H1 (cell line): Measurements from ENCODE around the gene CACNA1D. TPM values are rescaled to one million over a fixed set of nuclear protein-coding genes. Genes with fewer than 3 reads are reported as not detected.

Experiments
- FOSL1 ChIP-seq: IDR thresholded peaks from 2 replicates; pipeline ENCODE4 v1.6.1; 2011; ENCODE audit warnings: mild to moderate bottlenecking, low read depth, low read length, moderate library complexity; ENCODE audit not compliant: insufficient read depth
- JUND ChIP-seq: IDR thresholded peaks from 2 replicates; pipeline ENCODE4 v1.6.1; 2011; ENCODE audit warnings: mild to moderate bottlenecking, improper control_type of control experiment, low read length
- KDM4A ChIP-seq: IDR thresholded peaks from one replicate; pipeline ENCODE4 v1.7.1; 2012; ENCODE audit warnings: low read depth, mild to moderate bottlenecking, moderate library complexity, low read length, inconsistent platforms; ENCODE audit not compliant: severe bottlenecking
- KDM5A ChIP-seq: fragments of 200-600 bp; IDR thresholded peaks from 2 replicates; pipeline ENCODE4 v1.7.1; 2012; ENCODE audit warnings: mild to moderate bottlenecking, low read length, inconsistent platforms, mixed read lengths
- MAFK ChIP-seq: IDR thresholded peaks from 2 replicates; pipeline ENCODE4 v1.6.1; 2012; ENCODE audit warnings: low read depth, mild to moderate bottlenecking, improper control_type of control experiment, low read length
- RXRA ChIP-seq: IDR thresholded peaks from 2 replicates; pipeline ENCODE4 v1.6.1; 2011; ENCODE audit warnings: low read depth, mild to moderate bottlenecking, low read length, moderate library complexity; ENCODE audit not compliant: insufficient read depth
- SUZ12 ChIP-seq: fragments of 200-600 bp; sonication (generic); IDR thresholded peaks from 2 replicates; pipeline ENCODE4 v1.6.1; 2012; ENCODE audit warnings: mild to moderate bottlenecking, inconsistent platforms, low read length, moderate library complexity, mixed read lengths
- polyA plus RNA-seq, 7 experiments: library from polyadenylated mRNA; depleted of rRNA in 3 of 7; stranded (reverse) in 5 of 7; unstranded in 2 of 7; fragments of >200 nt in 5 of 7; fragments of 200-250 nt in 2 of 7; gene quantifications; 1 replicate in 5 of 7; 2 replicates in 1 of 7; 4 replicates in 1 of 7; pipeline versions ENCODE4 v1.2.1 to v1.2.3, GENCODE V29; 2011 to 2013; ENCODE audit warnings: missing spikeins in 2 of 7, mixed read lengths in 2 of 7
- total RNA-seq: library from RNA; stranded (reverse); fragmentation: NEBNext Ultra II Directional; extraction: Animal tissue kit (Norgen Biotek cat#: 25700); gene quantifications from 2 replicates; pipeline ENCODE4 v1.2.1, GENCODE V29; 2021
- TF ChIP-seq, protein P1 (sequence below): fragments of 300-600 bp; sonication (generic); IDR thresholded peaks from 2 replicates; pipeline ENCODE4 v1.7.1; 2012; ENCODE audit warnings: low read length, moderate library complexity, mild to moderate bottlenecking, inconsistent platforms; ENCODE audit not compliant: insufficient replicate concordance
- TF ChIP-seq, protein P2 (sequence below): IDR thresholded peaks from 2 replicates; pipeline ENCODE4 v1.6.1; 2012; ENCODE audit warnings: inconsistent platforms

The CACNA1D gene
- total and polyA plus RNA-seq, 2 of the 8 experiments (the other 6 are each of a cell fraction or from before 2014, with no cell fraction given) = 2.0 to 2.9 TPM

DNA sequence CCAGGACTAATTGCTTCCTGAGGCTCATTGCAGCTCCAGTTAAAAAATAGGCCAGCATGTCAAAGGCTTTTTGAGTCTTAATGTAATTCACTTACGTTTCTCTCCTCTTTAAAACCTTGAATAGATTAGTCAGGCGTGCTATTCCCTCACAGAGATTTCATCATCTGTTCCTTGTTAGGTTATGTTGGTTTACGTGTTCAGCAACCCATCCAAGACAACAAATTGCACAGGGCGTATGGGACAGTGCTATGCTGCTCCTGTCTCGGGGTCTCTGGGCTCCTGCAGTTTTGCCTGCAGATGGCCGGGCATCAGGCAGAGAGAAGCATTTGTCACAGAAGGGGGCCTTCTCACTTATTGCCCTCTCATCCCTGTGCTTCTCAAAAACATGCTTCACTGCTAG lies 234.7 kb downstream of the CACNA1D start (continued):
- TF ChIP-seq, protein P1, sequence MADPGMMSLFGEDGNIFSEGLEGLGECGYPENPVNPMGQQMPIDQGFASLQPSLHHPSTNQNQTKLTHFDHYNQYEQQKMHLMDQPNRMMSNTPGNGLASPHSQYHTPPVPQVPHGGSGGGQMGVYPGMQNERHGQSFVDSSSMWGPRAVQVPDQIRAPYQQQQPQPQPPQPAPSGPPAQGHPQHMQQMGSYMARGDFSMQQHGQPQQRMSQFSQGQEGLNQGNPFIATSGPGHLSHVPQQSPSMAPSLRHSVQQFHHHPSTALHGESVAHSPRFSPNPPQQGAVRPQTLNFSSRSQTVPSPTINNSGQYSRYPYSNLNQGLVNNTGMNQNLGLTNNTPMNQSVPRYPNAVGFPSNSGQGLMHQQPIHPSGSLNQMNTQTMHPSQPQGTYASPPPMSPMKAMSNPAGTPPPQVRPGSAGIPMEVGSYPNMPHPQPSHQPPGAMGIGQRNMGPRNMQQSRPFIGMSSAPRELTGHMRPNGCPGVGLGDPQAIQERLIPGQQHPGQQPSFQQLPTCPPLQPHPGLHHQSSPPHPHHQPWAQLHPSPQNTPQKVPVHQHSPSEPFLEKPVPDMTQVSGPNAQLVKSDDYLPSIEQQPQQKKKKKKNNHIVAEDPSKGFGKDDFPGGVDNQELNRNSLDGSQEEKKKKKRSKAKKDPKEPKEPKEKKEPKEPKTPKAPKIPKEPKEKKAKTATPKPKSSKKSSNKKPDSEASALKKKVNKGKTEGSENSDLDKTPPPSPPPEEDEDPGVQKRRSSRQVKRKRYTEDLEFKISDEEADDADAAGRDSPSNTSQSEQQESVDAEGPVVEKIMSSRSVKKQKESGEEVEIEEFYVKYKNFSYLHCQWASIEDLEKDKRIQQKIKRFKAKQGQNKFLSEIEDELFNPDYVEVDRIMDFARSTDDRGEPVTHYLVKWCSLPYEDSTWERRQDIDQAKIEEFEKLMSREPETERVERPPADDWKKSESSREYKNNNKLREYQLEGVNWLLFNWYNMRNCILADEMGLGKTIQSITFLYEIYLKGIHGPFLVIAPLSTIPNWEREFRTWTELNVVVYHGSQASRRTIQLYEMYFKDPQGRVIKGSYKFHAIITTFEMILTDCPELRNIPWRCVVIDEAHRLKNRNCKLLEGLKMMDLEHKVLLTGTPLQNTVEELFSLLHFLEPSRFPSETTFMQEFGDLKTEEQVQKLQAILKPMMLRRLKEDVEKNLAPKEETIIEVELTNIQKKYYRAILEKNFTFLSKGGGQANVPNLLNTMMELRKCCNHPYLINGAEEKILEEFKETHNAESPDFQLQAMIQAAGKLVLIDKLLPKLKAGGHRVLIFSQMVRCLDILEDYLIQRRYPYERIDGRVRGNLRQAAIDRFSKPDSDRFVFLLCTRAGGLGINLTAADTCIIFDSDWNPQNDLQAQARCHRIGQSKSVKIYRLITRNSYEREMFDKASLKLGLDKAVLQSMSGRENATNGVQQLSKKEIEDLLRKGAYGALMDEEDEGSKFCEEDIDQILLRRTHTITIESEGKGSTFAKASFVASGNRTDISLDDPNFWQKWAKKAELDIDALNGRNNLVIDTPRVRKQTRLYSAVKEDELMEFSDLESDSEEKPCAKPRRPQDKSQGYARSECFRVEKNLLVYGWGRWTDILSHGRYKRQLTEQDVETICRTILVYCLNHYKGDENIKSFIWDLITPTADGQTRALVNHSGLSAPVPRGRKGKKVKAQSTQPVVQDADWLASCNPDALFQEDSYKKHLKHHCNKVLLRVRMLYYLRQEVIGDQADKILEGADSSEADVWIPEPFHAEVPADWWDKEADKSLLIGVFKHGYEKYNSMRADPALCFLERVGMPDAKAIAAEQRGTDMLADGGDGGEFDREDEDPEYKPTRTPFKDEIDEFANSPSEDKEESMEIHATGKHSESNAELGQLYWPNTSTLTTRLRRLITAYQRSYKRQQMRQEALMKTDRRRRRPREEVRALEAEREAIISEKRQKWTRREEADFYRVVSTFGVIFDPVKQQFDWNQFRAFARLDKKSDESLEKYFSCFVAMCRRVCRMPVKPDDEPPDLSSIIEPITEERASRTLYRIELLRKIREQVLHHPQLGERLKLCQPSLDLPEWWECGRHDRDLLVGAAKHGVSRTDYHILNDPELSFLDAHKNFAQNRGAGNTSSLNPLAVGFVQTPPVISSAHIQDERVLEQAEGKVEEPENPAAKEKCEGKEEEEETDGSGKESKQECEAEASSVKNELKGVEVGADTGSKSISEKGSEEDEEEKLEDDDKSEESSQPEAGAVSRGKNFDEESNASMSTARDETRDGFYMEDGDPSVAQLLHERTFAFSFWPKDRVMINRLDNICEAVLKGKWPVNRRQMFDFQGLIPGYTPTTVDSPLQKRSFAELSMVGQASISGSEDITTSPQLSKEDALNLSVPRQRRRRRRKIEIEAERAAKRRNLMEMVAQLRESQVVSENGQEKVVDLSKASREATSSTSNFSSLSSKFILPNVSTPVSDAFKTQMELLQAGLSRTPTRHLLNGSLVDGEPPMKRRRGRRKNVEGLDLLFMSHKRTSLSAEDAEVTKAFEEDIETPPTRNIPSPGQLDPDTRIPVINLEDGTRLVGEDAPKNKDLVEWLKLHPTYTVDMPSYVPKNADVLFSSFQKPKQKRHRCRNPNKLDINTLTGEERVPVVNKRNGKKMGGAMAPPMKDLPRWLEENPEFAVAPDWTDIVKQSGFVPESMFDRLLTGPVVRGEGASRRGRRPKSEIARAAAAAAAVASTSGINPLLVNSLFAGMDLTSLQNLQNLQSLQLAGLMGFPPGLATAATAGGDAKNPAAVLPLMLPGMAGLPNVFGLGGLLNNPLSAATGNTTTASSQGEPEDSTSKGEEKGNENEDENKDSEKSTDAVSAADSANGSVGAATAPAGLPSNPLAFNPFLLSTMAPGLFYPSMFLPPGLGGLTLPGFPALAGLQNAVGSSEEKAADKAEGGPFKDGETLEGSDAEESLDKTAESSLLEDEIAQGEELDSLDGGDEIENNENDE = no peak
- TF ChIP-seq SUZ12 (no peak), KDM4A (no peak), KDM5A (no peak), RXRA (no peak), MAFK (no peak), JUND (no peak), FOSL1 (no peak)
- TF ChIP-seq, protein P2, sequence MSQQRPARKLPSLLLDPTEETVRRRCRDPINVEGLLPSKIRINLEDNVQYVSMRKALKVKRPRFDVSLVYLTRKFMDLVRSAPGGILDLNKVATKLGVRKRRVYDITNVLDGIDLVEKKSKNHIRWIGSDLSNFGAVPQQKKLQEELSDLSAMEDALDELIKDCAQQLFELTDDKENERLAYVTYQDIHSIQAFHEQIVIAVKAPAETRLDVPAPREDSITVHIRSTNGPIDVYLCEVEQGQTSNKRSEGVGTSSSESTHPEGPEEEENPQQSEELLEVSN = no peak
